Smooth muscle cell (in vitro differentiated cells): ENCODE results near the gene NTM. TPM values are rescaled to one million over a fixed set of nuclear protein-coding genes. Genes with fewer than 3 reads are reported as not detected.

Source experiments
- DNase-seq: peaks from one replicate; lab custom pipeline; 2025; ENCODE audit not compliant: unreplicated experiment; lab: John Stamatoyannopoulos, UW
- H2AFZ ChIP-seq: fragments of 200-600 bp; sonication (generic); 2 replicates; pipeline ENCODE4 v1.6.0; 2016; ENCODE audit warnings: antibody characterized with exemption, low read depth, mild to moderate bottlenecking
- H3F3A ChIP-seq: fragments of 200-600 bp; sonication (generic); 2 replicates; pipeline ENCODE4 v1.6.0; 2017; ENCODE audit warnings: antibody characterized with exemption, low read depth
- H3K27ac ChIP-seq: fragments of 200-600 bp; sonication (generic); 2 replicates; pipeline ENCODE4 v1.5.1; 2016; ENCODE audit warnings: low read depth, mild to moderate bottlenecking
- H3K27me3 ChIP-seq: fragments of 200-600 bp; sonication (generic); 2 replicates; pipeline ENCODE4 v1.6.1; 2016; ENCODE audit warnings: low read depth, mild to moderate bottlenecking
- H3K36me3 ChIP-seq: fragments of 200-600 bp; sonication (generic); 2 replicates; pipeline ENCODE4 v1.5.1; 2016; ENCODE audit warnings: low read depth
- H3K4me1 ChIP-seq: fragments of 200-600 bp; sonication (generic); 2 replicates; pipeline ENCODE4 v1.5.1; 2016; ENCODE audit warnings: low read depth
- H3K4me2 ChIP-seq: fragments of 200-600 bp; sonication (generic); 2 replicates; pipeline ENCODE4 v1.6.0; 2016; ENCODE audit warnings: mild to moderate bottlenecking
- H3K4me3 ChIP-seq: fragments of 200-600 bp; sonication (generic); 2 replicates; pipeline ENCODE4 v1.5.1; 2016; ENCODE audit warnings: mild to moderate bottlenecking
- H3K79me2 ChIP-seq: fragments of 200-600 bp; sonication (generic); 2 replicates; pipeline ENCODE4 v1.6.0; 2016; ENCODE audit warnings: low read depth, mild to moderate bottlenecking
- H3K9ac ChIP-seq: fragments of 200-600 bp; sonication (generic); 2 replicates; pipeline ENCODE4 v1.6.0; 2016; ENCODE audit warnings: low read depth
- H3K9me3 ChIP-seq: fragments of 200-600 bp; sonication (generic); replicated peaks from 2 replicates; pipeline ENCODE4 v1.5.1; 2016; ENCODE audit warnings: low read depth
- H4K20me1 ChIP-seq: fragments of 200-600 bp; sonication (generic); 2 replicates; pipeline ENCODE4 v1.6.0; 2016; ENCODE audit warnings: low read depth
- WGBS: methylation state at CpG from one replicate; pipeline ENCODE4 v1.1.7; 2016; ENCODE audit warnings: low lambda C conversion rate; 5-methylcytosine and 5-hydroxymethylcytosine counted together
- polyA plus RNA-seq: library from polyadenylated mRNA; unstranded; fragments of >200 nt; fragmentation: Nextera tagmentation; extraction: Ambion mirVana; gene quantifications from 2 replicates; pipeline ENCODE4 v1.2.1, GENCODE V29; 2016
- total RNA-seq: library from RNA; depleted of rRNA; stranded (reverse); fragments of >200 nt; gene quantifications from 2 replicates; pipeline ENCODE4 v1.2.3, GENCODE V29; 2014
- TF ChIP-seq, protein P1 (sequence below): fragments of 200-600 bp; sonication (generic); IDR thresholded peaks from 2 replicates; pipeline ENCODE4 v1.5.1; 2017; ENCODE audit warnings: borderline replicate concordance, mild to moderate bottlenecking, antibody characterized with exemption; ENCODE audit not compliant: insufficient read depth, poor library complexity, severe bottlenecking

Gene NTM
- total and polyA plus RNA-seq, 2 experiments from 2014 or later, result 68.9 to 123 TPM

- DNase-seq, result no peak
These were observed 311.5 kb downstream of the NTM start for GRCh38 chr11:131681920-131682319.

GRCh38 chr11:131682373-131683015 lies 312.1 kb downstream of the NTM start:
- DNase-seq, result no peak
- WGBS, result 92% methylated on average over 22 of the region's 22 CpGs
- Histone ChIP-seq H3K4me1 (no peaks in the 10 kb centered on the region), H3K36me3 (no peaks in the 10 kb centered on the region), H2AFZ (no peak overlapping the region), H3K27me3 (peaks cover 17% of the 10 kb centered on the region), H4K20me1 (no peaks in the 10 kb centered on the region), H3K79me2 (no peaks in the 10 kb centered on the region), H3K4me2 (no peak overlapping the region), H3K9me3 (no peaks in the 10 kb centered on the region), H3K9ac (no peak overlapping the region), H3K4me3 (no peak overlapping the region), H3K27ac (no peak overlapping the region), H3F3A (no peaks in the 10 kb centered on the region)
- TF ChIP-seq, protein P1, sequence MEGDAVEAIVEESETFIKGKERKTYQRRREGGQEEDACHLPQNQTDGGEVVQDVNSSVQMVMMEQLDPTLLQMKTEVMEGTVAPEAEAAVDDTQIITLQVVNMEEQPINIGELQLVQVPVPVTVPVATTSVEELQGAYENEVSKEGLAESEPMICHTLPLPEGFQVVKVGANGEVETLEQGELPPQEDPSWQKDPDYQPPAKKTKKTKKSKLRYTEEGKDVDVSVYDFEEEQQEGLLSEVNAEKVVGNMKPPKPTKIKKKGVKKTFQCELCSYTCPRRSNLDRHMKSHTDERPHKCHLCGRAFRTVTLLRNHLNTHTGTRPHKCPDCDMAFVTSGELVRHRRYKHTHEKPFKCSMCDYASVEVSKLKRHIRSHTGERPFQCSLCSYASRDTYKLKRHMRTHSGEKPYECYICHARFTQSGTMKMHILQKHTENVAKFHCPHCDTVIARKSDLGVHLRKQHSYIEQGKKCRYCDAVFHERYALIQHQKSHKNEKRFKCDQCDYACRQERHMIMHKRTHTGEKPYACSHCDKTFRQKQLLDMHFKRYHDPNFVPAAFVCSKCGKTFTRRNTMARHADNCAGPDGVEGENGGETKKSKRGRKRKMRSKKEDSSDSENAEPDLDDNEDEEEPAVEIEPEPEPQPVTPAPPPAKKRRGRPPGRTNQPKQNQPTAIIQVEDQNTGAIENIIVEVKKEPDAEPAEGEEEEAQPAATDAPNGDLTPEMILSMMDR, result no peak

More at GRCh38 chr11:131681920-131682319, 311.5 kb downstream of the NTM start:
- Histone ChIP-seq H3K9ac (no peak overlapping the region), H3F3A (no peaks in the 10 kb centered on the region), H3K79me2 (no peaks in the 10 kb centered on the region), H3K9me3 (no peaks in the 10 kb centered on the region), H2AFZ (no peak overlapping the region), H3K4me1 (no peaks in the 10 kb centered on the region), H4K20me1 (no peaks in the 10 kb centered on the region), H3K4me2 (no peak overlapping the region), H3K27ac (no peak overlapping the region), H3K27me3 (peaks cover 17% of the 10 kb centered on the region), H3K36me3 (no peaks in the 10 kb centered on the region), H3K4me3 (no peak overlapping the region)
- TF ChIP-seq, protein P1, result no peak
- 94% methylated on average over 9 of the region's 9 CpGs for WGBS

- no peak overlapping the region for H3K4me2 ChIP-seq
- no peak overlapping the region for H3K4me3 ChIP-seq
- TF ChIP-seq, protein P1, result no peak
- no peaks in the 10 kb centered on the region for H3K9me3 ChIP-seq
- no peaks in the 10 kb centered on the region for H3F3A ChIP-seq
- WGBS, result 98% methylated on average over 5 of the region's 5 CpGs
- no peaks in the 10 kb centered on the region for H3K79me2 ChIP-seq
- H2AFZ ChIP-seq, result no peak overlapping the region
- H3K9ac ChIP-seq, result no peak overlapping the region
- H3K27ac ChIP-seq, result no peak overlapping the region
- H4K20me1 ChIP-seq, result no peaks in the 10 kb centered on the region
- peaks cover 17% of the 10 kb centered on the region for H3K27me3 ChIP-seq
- no peak for DNase-seq
- no peaks in the 10 kb centered on the region for H3K36me3 ChIP-seq
- no peaks in the 10 kb centered on the region for H3K4me1 ChIP-seq
These were observed 312.7 kb downstream of the NTM start for GRCh38 chr11:131683131-131683530.

- no peaks in the 10 kb centered on the region for H3K79me2 ChIP-seq
- WGBS, result 91% methylated on average over 11 of the region's 11 CpGs
- no peak overlapping the region for H3K4me3 ChIP-seq
- H3K4me1 ChIP-seq, result no peaks in the 10 kb centered on the region
- H3K9ac ChIP-seq, result no peak overlapping the region
- H3K4me2 ChIP-seq, result no peak overlapping the region
- peaks cover 17% of the 10 kb centered on the region for H3K27me3 ChIP-seq
- TF ChIP-seq, protein P1, result no peak
- H3K27ac ChIP-seq, result no peak overlapping the region
- H3K36me3 ChIP-seq, result no peaks in the 10 kb centered on the region
- no peak overlapping the region for H2AFZ ChIP-seq
- no peak for DNase-seq
- no peaks in the 10 kb centered on the region for H3K9me3 ChIP-seq
- no peaks in the 10 kb centered on the region for H3F3A ChIP-seq
- H4K20me1 ChIP-seq, result no peaks in the 10 kb centered on the region
These were observed 313.3 kb downstream of the NTM start for GRCh38 chr11:131683666-131684065.
